GM19193 (cell line): Measurements from ENCODE around the gene OTOF.

Experiments
- POLR2A ChIP-seq: IDR thresholded peaks from 4 replicates; pipeline ENCODE4 v1.6.1; 2011; ENCODE audit not compliant: insufficient read depth, insufficient read length; ENCODE audit errors: extremely low read depth

OTOF gene

GRCh38 chr2:26475832-26476501 is 2.0 kb downstream of the OTOF start:
- no peak for TF ChIP-seq POLR2A

- no peak for TF ChIP-seq POLR2A
Measured at GRCh38 chr2:26475037-26475436, 2.9 kb downstream of the OTOF start.

GRCh38 chr2:26474261-26474785 is 3.6 kb downstream of the OTOF start:
- no peak for TF ChIP-seq POLR2A

- TF ChIP-seq POLR2A, result no peak
Measured at GRCh38 chr2:26473796-26474195, 4.1 kb downstream of the OTOF start.

- TF ChIP-seq POLR2A, result no peak
Measured at GRCh38 chr2:26472821-26473655, 4.9 kb downstream of the OTOF start.

- no peak for TF ChIP-seq POLR2A
Measured at GRCh38 chr2:26471766-26472706, 5.9 kb downstream of the OTOF start.

- no peak for TF ChIP-seq POLR2A
Measured at GRCh38 chr2:26471289-26471688, 6.6 kb downstream of the OTOF start.

- no peak for TF ChIP-seq POLR2A
Measured at GRCh38 chr2:26470601-26471260, 7.2 kb downstream of the OTOF start.

- no peak for TF ChIP-seq POLR2A
Measured at GRCh38 chr2:26469955-26470354, 8.0 kb downstream of the OTOF start.

GRCh38 chr2:26469092-26469710 is 8.7 kb downstream of the OTOF start:
- no peak for TF ChIP-seq POLR2A

GRCh38 chr2:26466662-26467310 is 11.1 kb downstream of the OTOF start:
- TF ChIP-seq POLR2A, result no peak

- no peak for TF ChIP-seq POLR2A
Measured at GRCh38 chr2:26465981-26466471, 11.9 kb downstream of the OTOF start.

GRCh38 chr2:26465266-26465925 is 12.5 kb downstream of the OTOF start:
- no peak for TF ChIP-seq POLR2A
